ENCODE measurements around the gene PADI1. TPM values are rescaled to one million over a fixed set of nuclear protein-coding genes. Genes with fewer than 3 reads are reported as not detected.

The PADI1 gene
- total RNA-seq, 4 donors from 2014 or later: 0.14 TPM; not detected in 3

DNA sequence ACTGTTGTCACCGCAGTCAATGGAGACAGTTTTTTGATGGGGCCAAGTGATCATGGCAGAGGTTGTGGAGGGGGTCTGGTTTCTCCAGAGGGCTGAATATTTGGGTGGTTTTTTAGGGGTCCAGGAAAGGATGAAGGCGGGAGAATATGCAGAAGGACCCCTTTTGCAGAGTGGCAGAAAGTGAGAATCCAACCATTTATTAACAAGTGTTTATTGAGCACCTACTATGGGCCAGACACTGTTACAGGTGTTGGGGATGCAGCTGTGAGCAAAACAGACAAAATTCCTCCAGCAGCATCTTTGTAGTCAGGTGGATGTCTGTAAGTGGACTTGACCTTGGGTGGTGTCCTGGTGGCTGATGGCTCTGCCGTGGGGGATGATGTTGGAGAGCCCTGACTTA is 15.4 kb downstream of the PADI1 start:
- no peaks in the 10 kb centered on the region for H3K36me3 ChIP-seq
- no peak overlapping the region for H3K27ac ChIP-seq
- DNase-seq: no peak
- WGBS, 2 donors (ENCODE audit: low coverage in 1 of 2): 89 to 100% methylated on average over 2 to 3 of the region's 3 CpGs
- in situ Hi-C loops (cut with MboI; ENCODE audit: low pct_ligation_motif_present in 1 of 4, low pct_unique_long_range_greater_than_20kb in 1 of 4, low sequenced_read_pairs in 3 of 4) (no loop called here), intact Hi-C loops (cut with DNase I; ENCODE audit: low total_unique reads) (no loop called here)
- H3K4me3 ChIP-seq: no peak overlapping the region
- no peaks in the 10 kb centered on the region for H3K9me3 ChIP-seq
- TF ChIP-seq, protein P1, sequence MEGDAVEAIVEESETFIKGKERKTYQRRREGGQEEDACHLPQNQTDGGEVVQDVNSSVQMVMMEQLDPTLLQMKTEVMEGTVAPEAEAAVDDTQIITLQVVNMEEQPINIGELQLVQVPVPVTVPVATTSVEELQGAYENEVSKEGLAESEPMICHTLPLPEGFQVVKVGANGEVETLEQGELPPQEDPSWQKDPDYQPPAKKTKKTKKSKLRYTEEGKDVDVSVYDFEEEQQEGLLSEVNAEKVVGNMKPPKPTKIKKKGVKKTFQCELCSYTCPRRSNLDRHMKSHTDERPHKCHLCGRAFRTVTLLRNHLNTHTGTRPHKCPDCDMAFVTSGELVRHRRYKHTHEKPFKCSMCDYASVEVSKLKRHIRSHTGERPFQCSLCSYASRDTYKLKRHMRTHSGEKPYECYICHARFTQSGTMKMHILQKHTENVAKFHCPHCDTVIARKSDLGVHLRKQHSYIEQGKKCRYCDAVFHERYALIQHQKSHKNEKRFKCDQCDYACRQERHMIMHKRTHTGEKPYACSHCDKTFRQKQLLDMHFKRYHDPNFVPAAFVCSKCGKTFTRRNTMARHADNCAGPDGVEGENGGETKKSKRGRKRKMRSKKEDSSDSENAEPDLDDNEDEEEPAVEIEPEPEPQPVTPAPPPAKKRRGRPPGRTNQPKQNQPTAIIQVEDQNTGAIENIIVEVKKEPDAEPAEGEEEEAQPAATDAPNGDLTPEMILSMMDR (IDR thresholded peaks at IDR 0.05): no peak
- no peak for TF ChIP-seq POLR2AphosphoS5 (IDR thresholded peaks at IDR 0.05)
- TF ChIP-seq POLR2A (IDR thresholded peaks at IDR 0.05): no peak
- no peak for TF ChIP-seq EP300 (IDR thresholded peaks at IDR 0.05; ENCODE audit: low read depth)
- peaks cover 14% of the 10 kb centered on the region for H3K27me3 ChIP-seq
- no peaks in the 10 kb centered on the region for H3K4me1 ChIP-seq

DNA sequence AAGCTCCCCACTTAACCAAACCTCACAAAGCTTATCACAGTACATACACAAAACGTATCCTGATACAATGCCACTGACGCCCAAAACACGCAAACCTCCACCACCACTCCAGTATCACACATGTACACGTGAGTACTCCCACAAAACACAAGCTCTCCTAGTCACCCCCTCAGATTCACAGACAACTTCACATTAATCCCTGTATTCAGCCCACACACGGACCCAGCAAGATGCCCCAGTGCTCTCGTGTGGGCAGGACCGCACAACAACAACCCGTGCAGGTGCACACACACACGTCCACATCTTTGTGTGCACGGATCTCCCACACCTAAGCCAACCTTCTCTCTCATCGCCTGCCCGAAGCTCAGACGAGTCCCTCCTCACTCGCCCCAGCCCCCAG is 17.6 kb downstream of the PADI1 start:
- Histone ChIP-seq H3K4me3 (no peak overlapping the region), H3K4me1 (peaks cover 0 to 3% (median 0%) of the 10 kb centered on the region in 4 donors), H3K9me3 (no peaks in the 10 kb centered on the region), H3K36me3 (no peaks in the 10 kb centered on the region), H3K27ac (no peak overlapping the region), H3K27me3 (peaks cover 4% of the 10 kb centered on the region)
- 82% methylated on average over 5 to 14 of the region's 14 CpGs for WGBS, 2 donors (ENCODE audit: low coverage in 1 of 2)
- TF ChIP-seq, protein P1 (IDR thresholded peaks at IDR 0.05): no peak
- TF ChIP-seq POLR2A (IDR thresholded peaks at IDR 0.05): no peak
- no peak for TF ChIP-seq POLR2AphosphoS5 (IDR thresholded peaks at IDR 0.05)
- DNase-seq: no peak
- intact Hi-C loops (cut with DNase I; ENCODE audit: low total_unique reads) (no loop called here), in situ Hi-C loops (cut with MboI; ENCODE audit: low pct_ligation_motif_present in 1 of 4, low pct_unique_long_range_greater_than_20kb in 1 of 4, low sequenced_read_pairs in 3 of 4) (no loop called here)

DNA sequence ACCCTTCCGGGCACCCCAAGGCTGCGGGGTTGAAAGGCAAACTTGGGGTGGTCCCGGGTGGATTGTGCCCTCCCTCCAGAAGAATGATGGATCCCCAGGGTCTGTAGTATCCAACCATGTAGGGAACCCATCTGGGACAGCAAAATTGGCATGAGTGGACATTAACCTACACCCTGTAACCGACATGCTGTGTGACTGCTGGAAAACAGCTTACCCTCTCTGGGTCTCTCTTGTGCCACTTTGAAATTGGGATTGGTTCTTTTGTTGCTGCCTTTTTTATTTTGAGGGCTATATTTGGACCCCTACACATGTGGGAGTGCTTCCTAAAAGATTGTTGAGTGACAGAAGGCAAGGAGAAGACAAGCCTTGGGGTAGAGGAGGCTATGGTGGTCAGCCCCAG is 19.5 kb downstream of the PADI1 start:
- H3K4me1 ChIP-seq: peaks cover 0 to 12% (median 7%) of the 10 kb centered on the region in 4 donors
- in situ Hi-C loops (cut with MboI; ENCODE audit: low pct_ligation_motif_present in 1 of 4, low pct_unique_long_range_greater_than_20kb in 1 of 4, low sequenced_read_pairs in 3 of 4) (no loop called here), intact Hi-C loops (cut with DNase I; ENCODE audit: low total_unique reads) (no loop called here)
- H3K27me3 ChIP-seq: no peaks in the 10 kb centered on the region
- H3K9me3 ChIP-seq: no peaks in the 10 kb centered on the region
- H3K36me3 ChIP-seq: no peaks in the 10 kb centered on the region
- no peak for DNase-seq
- TF ChIP-seq, protein P1 (IDR thresholded peaks at IDR 0.05): no peak
- TF ChIP-seq EP300 (IDR thresholded peaks at IDR 0.05; ENCODE audit: low read depth) (no peak), POLR2AphosphoS5 (IDR thresholded peaks at IDR 0.05) (no peak), POLR2A (IDR thresholded peaks at IDR 0.05) (no peak)
- no peak overlapping the region for H3K27ac ChIP-seq
- H3K4me3 ChIP-seq: no peak overlapping the region
- WGBS, 2 donors (ENCODE audit: low coverage in 1 of 2): 94% methylated on average over 4 of the region's 4 CpGs; no CpG with 5 or more reads in 1 of the 2 donors

DNA sequence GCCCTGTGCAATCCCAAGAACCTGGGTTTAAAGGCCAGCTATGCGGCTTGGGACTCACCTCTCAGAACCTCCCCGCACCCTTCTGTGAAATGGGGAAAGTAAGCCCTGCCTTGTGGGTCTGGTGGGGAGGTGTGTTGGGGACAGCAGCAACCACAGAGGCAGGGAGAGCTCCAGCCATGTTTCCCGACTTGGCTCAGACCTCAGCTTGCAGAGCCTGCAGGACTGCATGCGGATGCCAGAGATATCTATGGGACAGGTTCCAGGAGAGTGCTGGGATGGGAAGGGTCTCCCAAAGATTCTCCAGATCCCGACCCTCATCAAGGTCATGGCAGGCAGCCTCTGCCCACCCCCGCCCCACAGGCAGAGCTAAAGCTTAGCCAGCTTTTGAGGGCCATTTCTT is 20.2 kb downstream of the PADI1 start:
- TF ChIP-seq EP300 (IDR thresholded peaks at IDR 0.05; ENCODE audit: low read depth) (no peak), POLR2A (IDR thresholded peaks at IDR 0.05) (no peak), POLR2AphosphoS5 (IDR thresholded peaks at IDR 0.05) (no peak)
- TF ChIP-seq, protein P1 (IDR thresholded peaks at IDR 0.05): no peak
- H3K9me3 ChIP-seq: no peaks in the 10 kb centered on the region
- intact Hi-C loops (cut with DNase I; ENCODE audit: low total_unique reads) (no loop called here), in situ Hi-C loops (cut with MboI; ENCODE audit: low pct_ligation_motif_present in 1 of 4, low pct_unique_long_range_greater_than_20kb in 1 of 4, low sequenced_read_pairs in 3 of 4) (no loop called here)
- no peak overlapping the region for H3K4me3 ChIP-seq
- H3K27me3 ChIP-seq: no peaks in the 10 kb centered on the region
- H3K36me3 ChIP-seq: no peaks in the 10 kb centered on the region
- 82% methylated on average over 6 of the region's 6 CpGs; no CpG with 5 or more reads in 1 of the 2 donors for WGBS, 2 donors (ENCODE audit: low coverage in 1 of 2)
- H3K27ac ChIP-seq: no peak overlapping the region
- DNase-seq: no peak
- H3K4me1 ChIP-seq: peaks cover 0 to 19% (median 13%) of the 10 kb centered on the region in 4 donors
